HG02981 (cell line): ENCODE data around the gene RPL32.

Experiments
- ATAC-seq: cut with Tn5 transposase; IDR thresholded peaks from one replicate; pipeline ENCODE4 v1.9.1; 2021; ENCODE audit warnings: mild to moderate bottlenecking, moderate library complexity; ENCODE audit not compliant: unreplicated experiment

RPL32 gene

GRCh38 chr3:12833222-12834161 lies 7.9 kb downstream of the RPL32 start:
- no peak for ATAC-seq

GRCh38 chr3:12832350-12833221 lies 8.8 kb downstream of the RPL32 start:
- ATAC-seq, result no peak

- no peak for ATAC-seq
Measured at GRCh38 chr3:12831301-12831866, 10.0 kb downstream of the RPL32 start.

DNA sequence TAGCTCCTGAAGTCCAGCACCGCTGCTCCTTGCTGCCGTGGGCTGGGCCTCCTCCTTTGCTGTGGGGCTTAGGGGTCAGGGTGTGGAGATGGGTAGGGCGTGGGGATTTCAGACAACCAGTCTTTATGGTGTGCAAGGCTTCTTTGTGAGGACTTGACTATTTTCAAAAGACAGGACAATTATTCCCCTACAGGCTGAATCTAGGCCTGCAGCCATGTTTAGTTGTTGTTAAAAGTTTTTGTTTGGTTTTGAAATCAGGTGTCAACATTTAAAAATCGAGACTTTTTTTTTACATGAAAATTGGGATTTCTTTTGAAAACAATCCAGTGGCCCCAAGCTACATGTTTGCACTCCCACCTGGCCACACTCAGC lies 10.6 kb downstream of the RPL32 start:
- no peak for ATAC-seq

- ATAC-seq, result no peak
Measured at GRCh38 chr3:12829886-12830784, 11.2 kb downstream of the RPL32 start.

DNA sequence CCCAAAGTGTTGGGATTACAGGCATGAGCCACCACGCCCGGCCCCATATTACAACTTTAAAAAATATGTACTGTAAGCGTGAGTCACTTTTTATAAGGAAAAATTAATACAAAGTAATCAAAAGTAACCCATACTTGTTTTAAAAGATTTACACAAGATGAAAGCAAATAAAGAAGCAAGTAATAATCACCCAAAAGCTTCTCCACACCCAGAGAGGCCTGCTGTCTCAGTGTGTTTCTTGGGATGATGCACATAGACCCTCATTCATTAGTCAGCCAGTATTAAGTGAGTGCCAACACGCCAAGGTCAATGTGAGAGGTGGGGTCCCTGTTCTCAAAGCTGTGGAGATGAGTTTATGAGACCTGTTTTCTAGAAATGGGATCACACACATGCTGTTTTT lies 12.0 kb downstream of the RPL32 start:
- no peak for ATAC-seq

DNA sequence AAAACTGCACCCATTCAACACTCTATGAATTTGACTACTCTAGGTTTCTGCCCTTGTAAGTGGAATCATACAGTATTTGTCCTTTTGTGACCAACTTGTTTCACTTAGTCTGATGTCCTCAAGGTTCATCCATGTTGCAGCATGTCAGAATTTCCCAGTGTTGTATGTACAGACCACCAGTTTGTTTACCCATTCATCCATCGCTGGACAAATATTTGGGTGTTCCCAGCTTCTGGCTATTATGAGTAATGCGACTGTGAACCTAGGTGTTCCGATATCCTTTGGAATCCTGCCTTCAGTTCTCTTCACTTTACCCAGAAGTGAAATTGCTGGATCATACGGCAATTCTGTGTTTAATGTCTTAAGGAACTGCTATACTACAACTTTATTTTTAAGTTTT lies 12.6 kb downstream of the RPL32 start:
- ATAC-seq, result no peak

- ATAC-seq, result no peak
Measured at GRCh38 chr3:12825156-12825555, 16.2 kb downstream of the RPL32 start.

DNA sequence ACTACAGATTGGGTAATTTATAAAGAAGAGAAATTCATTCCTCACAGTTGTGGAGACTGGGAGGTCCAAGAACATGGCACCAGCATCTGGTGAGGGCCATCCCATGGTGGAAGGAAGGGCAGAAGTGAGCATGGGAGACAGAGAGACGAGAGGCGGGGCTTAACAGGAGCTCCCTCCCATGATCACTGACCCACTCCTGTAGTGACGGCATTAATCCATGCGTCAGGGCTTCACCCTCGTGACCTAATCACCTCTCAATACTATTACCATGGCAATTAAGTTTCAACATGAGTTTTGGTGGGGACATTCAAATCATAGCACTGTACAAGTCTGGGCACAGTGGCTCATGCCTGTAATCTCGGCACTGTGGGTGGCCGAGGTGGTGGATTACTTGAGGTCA lies 17.1 kb downstream of the RPL32 start:
- ATAC-seq, result no peak

GRCh38 chr3:12822725-12823373 lies 18.5 kb downstream of the RPL32 start:
- ATAC-seq, result no peak

GRCh38 chr3:12818773-12819172 lies 22.6 kb downstream of the RPL32 start:
- ATAC-seq, result no peak

DNA sequence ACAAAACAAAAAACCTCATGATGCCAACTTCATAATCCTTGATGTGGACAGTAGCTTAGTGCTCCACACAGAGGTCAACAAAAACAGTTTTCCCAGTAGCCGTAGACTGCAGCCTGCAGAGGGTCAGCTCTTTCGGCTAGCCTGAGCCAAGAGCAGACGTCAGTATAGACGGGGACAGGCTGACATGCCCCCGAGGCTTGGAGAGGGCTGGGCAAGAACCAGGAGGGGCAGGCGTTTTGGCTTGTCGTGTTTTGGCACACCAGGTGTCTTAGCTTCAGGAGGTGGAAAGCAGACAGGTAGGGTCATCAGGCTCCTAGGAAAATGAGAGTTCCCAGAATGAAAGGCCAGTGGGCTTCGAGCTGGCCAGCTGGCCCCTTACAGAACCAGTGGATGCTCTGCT lies 23.1 kb downstream of the RPL32 start:
- no peak for ATAC-seq

GRCh38 chr3:12817343-12817710 lies 24.0 kb downstream of the RPL32 start:
- no peak for ATAC-seq

DNA sequence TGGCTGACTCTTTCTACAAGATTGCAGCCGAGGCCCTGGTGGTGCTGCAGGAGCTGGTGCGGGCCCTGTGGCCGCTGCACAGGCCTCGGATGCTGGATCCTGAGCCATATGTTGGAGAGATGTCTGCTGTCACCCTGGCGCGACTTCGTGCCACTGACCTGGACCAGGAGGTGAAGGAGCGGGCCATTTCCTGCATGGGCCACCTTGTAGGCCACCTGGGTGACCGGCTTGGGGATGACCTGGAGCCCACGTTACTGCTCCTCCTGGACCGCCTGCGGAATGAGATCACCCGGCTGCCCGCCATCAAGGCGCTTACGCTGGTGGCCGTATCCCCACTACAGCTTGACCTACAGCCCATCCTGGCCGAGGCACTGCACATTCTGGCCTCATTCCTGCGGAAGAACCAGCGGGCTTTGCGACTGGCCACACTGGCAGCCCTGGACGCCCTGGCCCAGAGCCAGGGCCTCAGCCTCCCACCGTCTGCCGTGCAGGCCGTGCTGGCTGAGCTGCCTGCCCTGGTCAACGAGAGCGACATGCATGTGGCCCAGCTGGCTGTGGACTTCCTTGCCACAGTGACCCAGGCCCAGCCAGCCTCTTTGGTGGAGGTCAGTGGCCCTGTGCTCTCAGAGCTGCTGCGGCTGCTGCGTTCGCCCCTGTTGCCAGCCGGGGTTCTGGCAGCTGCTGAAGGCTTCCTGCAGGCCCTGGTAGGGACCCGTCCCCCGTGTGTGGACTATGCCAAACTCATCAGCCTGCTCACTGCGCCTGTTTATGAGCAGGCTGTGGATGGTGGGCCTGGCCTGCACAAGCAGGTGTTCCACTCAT lies 24.6 kb downstream of the RPL32 start:
- no peak for ATAC-seq

DNA sequence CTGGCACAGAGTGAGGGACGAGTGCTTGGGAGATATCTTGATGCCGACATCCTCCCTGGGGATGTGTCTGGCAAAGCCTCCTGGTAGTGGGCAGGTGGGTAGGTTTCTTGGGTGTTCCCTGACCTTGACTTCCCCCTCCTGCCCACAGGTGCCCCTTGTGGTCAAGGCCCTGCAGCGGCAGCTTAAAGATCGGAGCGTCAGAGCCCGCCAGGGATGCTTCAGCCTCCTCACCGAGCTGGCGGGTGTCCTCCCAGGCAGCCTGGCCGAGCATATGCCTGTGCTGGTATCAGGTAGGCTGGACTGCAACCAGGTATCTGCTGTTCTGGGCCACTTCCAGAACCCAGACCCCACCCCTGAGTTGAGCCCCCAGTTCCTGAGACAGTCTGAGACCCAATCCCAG lies 25.6 kb downstream of the RPL32 start:
- no peak for ATAC-seq

GRCh38 chr3:12815078-12815477 lies 26.3 kb downstream of the RPL32 start:
- no peak for ATAC-seq

- no peak for ATAC-seq
Measured at GRCh38 chr3:12813967-12814366, 27.4 kb downstream of the RPL32 start.

- no peak for ATAC-seq
Measured at GRCh38 chr3:12812812-12813211, 28.6 kb downstream of the RPL32 start.

- no peak for ATAC-seq
Measured at GRCh38 chr3:12810961-12811360, 30.4 kb downstream of the RPL32 start.
